HG02763 (cell line): ENCODE data around the gene CPED1.
"Not testable (repeated sequence)": the region's sequence is repeated elsewhere in the genome, so short reads cannot be mapped to it uniquely, and the experiment has no call there.

Experiments used
- ATAC-seq: cut with Tn5 transposase; IDR thresholded peaks from one replicate; pipeline ENCODE4 v1.9.1; 2021; ENCODE audit warnings: mild to moderate bottlenecking, moderate library complexity; ENCODE audit not compliant: unreplicated experiment

CPED1 gene

DNA sequence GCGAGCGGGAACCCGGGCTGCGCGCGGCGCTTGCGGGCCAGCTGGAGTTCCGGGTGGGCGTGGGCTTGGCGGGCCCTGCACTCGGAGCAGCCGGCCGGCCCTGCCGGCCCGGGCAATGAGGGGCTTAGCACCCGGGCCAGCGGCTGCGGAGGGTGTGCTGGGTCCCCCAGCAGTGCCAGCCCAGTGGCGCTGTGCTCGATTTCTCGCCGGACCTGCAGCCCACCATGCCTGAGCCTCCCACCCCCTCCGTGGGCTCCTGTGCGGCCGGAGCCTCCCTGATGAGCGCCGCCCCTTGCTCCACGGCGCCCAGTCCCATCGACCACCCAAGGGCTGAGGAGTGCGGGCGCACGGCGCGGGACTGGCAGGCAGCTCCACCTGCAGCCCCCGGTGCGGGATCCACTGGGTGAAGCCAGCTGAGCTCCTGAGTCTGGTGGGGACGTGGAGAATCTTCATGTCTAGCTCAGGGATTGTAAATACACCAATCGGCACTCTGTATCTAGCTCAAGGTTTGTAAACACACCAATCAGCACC, 71.5 kb downstream of the CPED1 start:
- ATAC-seq = not testable (repeated sequence)

DNA sequence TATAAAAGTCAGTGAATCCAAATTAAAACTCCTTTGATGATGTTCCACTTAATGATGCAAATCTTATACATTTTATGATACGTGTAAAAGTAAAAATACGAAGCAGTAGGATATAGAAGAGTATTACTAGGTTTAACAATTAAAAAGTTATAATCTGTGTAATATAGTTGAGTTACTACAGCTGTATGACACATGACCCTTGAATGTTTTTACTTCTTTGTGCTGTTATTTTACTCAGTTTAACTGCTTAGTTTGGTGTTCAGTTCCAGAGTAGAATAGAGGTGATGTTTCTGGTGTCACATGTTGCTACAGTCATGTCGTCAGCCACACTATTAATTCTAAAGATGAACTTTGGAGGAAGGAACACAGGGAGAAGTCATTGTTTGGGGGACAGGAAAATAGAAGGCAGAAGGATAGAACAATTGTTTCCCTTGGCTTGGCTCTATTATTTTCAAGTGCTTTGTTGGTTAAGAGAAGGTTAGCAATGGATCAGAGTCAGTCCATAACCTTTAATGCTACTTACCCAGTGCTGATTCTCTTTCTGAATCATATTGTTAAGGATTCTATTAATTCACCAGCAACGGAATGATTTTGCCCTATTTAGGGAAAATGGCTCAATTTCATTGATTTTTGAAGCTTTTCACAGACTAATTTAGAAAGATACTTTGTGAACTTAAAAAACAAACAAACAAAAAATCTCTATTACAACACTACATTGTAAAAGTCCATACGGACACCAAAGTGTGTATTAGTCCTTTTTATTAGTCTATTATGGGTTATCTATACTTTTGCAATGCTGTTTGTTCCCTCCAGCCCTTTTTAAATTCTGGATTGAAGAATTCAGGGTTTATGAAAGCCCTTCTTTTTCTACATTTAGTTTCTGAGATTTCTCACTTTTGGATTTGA, 73.4 kb downstream of the CPED1 start:
- ATAC-seq = no peak

DNA sequence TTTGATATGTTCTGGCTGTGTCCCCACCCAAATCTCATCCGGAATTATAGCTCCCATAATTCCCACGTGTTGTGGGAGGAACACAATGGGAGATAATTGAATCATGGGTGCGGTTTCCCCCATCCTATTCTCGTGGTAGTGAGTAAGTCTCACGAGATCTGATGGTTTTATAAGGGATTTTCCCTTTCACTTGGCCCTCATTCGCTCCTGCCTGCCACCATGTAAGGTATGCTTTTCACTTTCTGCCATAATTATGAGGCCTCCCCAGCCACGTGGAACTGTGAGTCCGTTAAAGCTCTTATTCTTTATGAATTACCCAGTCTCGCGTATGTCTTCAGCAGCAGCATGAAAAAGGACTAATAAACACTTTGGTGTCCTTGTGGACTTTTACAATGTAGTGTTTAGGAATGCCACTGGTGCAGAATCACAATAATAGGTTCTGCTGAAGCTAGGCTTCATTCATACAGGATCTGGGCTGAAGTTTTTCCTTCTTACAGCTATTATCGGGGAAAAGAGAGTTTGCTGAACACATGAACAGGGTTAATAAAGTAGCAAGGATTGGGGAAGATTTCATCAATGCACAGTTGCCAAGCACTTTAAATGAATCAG, 74.3 kb downstream of the CPED1 start:
- ATAC-seq = no peak

DNA sequence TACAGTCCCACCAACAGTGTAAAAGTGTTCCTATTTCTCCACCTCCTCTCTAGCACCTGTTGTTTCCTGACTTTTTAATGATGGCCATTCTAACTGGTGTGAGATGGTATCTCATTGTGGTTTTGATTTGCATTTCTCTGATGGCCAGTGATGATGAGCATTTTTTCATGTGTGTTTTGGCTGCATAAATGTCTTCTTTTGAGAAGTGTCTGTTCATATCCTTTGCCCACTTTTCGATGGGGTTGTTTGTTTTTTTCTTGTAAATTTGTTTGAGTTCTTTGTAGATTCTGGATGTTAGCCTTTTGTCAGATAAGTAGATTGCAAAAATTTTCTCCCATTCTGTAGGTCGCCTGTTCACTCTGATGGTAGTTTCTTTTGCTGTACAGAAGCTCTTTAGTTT, 79.2 kb downstream of the CPED1 start:
- not testable (repeated sequence) for ATAC-seq

DNA sequence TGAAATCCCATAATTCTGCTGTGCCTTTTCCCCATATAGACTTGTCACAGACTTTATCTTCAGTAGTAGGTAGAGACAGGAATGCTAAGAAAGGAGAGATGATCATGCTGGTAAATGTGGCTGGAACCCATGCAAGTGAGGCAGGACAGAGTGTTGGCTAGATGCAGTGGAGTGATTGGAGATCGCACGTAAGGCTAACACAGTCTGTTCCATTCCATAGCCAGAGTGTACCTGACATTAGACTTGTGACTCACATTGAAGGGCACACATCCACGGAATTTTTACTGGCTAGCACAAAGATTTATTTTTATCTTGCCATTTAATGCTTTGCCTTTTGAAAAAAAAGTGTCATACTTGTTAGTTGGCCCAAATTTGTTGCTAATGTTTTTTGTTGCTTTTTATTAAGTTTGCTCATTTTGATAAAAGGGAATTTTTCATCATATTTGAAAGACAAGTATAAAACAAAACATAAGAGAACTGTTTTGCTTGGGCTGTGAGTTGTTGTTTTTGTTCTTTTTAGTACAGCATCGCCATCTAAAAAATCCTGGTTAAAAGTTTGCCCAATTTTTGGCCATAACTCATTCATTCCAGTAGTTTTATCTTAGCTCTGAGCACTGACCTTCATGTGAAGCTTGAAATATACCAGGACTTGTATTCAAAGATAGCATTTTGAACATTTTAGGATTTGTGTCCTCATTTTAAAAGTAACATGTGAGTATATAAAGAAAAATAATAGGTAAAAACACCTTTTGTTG, 81.0 kb downstream of the CPED1 start:
- no peak for ATAC-seq

DNA sequence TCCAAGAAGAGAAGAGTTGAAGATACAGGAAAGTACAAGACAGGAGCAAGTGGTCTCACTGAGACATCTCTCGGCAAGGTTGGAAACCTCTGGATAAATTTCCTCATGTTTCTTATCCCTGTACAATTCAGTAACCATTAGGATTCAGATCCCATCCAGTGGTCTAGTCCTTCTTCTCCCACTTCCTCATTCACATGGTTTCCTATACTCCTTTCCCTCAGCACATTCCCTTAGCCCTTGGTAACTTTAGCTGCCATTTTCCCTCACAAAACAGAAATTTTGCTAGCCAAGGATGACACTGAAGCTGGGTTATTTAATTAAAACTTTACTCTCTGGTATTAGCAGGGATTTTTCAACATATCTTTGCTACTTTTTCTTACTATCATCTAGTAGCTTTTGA, 82.6 kb downstream of the CPED1 start:
- no peak for ATAC-seq

DNA sequence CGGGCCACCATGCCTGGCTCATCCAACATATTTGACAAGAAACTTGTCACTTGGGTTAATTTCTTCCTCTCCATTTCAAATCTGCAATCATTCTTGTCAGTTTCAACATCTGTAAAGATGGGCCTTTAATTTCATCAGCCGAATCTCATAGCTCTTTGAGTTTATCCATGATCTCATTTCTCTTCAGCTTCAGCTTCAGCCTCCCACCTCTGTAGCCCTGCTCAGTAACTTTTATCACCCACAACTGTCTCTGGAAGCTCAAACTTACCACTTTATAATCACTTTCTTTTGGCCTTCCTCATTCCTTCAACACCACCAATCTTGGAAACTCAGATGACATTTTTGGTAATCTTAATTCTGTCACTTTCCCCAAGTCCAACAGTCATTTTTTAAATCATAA, 83.2 kb downstream of the CPED1 start:
- ATAC-seq = no peak

DNA sequence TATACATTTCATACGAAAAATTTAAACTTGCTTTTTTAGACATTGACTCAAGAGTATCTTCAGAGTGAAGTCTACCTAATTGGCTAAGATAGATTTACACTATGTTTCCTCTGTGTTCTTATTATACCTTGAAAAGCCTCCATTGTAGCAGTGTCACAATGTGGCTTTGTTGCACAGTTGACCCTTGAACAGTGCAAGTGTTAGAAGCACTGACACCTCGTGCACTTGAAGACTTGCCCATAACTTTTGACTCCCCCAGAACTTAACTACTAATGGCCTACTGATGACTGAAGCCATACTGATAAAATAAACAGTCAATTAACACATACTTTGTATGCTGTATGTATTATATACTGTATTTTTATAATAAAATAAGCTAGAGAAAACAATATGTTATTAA, 84.3 kb downstream of the CPED1 start:
- no peak for ATAC-seq

DNA sequence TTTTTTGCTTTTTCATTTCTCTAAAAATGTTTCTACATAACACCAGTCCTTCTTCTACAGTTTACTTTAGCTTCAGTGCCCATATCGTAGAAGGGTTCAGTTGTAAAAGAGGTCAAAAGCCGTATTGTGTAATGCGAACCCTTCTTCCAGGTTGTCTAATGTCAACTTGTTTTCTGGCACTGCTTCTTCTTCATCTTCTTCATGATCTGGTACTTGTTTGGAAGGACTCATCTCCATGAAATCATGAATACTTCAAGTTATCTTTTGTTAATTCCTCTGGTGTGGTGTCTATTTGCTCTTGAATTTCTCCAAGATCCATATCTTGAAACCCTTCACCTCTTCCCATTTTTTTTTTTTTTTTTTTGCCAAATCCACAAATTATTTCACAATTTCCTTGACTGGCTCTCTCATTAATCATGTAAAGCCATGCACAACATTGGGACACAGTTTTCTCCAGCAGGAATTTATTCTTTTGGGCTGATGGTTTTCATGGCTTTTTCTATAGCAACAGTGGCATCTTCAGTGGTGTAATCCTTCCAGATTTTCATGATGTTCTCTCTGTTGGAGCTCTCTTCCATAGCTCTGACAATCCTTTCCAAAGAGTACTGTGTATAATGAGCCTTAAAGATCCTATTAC, 85.1 kb downstream of the CPED1 start:
- ATAC-seq = no peak

DNA sequence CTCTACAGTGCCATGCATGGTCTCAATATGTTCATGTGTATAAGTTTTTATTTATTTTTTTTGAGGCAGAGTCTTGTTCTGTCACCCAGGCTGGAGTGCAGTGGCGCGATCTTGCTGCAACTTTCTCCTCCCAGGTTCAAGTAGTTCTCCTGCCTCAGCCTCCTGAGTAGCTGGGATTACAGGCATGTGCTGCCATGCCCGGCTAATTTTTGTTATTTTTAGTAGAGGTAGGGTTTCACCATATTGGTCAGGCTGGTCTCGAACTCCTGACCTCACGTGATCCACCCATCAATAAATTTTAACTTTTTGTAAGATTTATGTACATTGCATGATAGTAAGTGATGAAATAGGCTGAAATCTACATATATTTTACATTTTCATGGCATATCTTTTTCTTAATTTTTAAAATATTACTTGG, 86.9 kb downstream of the CPED1 start:
- ATAC-seq = not testable (repeated sequence)

DNA sequence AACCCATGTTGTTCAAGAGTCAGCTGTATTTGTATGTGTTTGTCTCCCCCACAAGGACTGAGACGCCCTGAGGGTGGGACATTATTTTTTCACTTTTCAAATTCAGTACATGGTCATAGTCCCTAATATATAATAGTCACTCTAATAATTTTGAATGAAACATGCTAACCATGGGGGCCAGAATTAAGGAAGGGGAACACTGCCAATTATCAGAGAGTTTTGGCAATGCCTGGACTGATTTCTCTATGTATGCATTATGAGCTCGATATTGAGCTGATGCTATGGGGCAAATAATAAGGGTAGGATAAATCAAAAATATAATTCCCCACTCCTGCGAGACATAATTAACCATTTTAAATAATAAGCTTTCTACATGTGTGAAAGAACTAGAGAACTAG, 87.4 kb downstream of the CPED1 start:
- ATAC-seq = no peak

DNA sequence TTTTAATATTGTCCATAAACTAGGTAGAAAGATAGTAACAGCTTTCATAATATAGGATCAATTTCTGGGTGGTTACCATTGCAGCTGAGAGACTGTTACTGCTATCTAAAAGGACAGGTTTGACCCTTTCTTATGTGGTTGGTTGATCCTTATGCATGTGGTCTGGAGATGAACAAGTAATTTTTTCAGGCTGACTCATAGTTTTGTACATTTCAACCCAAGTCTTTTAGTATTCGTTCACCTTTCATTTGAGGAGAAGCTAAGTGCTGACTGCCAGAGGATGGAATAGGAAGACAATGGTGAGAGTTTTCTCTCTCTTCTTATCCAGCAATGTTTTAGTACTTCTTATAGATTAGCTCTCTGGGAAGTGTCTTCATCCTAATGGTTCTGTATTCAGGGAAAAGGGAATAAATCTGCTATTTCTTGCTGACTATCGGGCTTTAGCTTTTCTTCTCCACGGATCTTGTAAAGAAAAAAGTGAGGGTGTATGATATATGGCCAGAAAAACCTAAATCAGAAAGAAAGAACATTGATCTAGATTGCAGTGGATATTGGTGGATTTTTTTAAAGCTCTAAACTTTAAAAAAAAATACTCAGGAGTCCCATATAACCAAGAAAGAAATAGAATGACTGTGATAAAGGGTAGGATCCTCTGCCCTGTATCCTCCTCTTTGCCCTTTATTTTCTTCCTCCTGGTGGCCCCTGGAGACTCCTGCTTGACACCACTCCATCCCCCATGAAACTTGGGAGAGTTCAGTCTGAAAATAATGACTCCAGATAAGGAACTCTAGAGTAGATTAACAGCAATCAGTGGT, 88.0 kb downstream of the CPED1 start:
- ATAC-seq = no peak

DNA sequence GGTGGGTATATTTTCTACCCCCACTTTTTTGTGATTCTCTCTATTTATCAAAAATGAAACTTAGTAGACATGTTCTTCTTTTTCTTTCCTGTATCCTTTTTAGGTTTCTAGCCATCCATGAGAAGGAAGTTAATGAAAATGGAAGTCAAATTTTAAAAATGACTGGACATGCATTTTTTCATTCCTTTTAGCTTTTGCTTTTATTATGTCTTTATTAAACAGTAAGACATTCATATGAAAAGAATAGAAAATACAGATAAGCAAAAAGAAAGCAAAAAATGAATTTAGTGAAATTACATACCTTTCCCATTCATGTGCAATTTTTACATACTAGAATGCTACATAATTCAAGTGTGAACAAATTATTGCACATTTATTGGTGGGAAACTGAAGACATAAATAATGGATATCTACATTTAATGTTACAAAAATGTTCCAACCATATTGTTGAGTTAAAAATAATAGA, 88.7 kb downstream of the CPED1 start:
- no peak for ATAC-seq

DNA sequence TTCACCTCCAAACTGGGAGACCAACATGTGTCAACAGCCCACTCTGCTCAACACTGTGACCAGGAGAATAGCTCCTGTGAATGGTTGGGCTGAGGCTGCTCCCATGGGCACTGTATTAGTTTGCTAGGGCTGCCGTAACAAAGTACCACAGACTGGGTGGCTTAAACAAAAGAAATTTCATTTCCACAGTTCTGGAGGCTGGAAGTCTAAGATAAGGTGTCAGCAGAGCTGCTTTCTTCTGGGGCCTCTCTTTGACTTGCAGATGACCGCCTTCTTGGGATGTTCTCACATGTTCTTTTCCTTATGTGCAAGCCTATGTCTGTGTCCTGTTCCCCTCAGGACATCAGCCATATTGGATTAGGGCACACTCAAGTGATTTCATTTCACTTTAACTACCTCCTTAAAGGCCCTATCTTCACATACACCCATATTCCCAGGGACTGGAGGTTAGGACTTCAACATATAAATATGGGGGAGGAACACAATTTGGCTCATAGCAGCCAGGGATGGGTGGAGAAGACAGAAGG, 90.3 kb downstream of the CPED1 start:
- no peak for ATAC-seq

DNA sequence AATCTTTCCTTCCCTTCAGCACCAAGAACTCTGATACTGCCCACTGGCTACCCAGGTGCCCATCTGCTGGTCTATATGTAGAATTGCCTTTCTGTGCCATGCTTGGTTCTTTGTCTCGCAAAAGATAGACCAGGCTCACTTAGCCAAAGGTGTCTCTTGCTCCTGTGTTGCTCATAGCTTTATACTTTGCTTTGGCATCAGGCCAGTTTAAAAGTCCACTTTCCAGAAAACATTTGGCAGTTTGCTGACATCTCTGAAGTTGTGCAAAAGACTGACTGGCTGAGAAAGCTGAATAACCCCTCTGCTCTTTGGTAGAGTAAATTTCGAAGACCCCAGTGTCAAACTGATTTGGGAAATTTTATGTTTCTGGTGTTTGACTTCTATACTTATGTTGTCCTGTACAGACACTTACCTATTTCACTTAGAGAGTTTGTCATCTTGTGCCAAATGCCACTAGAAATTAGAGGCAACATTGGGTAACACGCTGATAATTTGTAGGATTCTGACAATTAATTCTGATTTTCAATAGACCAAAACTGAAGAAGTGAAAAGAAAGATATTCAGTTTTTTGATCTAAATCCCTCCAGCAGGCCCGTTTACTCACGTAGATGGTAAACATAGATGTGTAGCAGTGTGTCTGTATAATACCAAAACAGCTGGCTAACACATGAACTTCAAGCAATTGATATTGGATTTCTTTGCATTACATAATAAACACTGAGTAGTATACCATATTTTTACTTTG, 91.1 kb downstream of the CPED1 start:
- no peak for ATAC-seq

DNA sequence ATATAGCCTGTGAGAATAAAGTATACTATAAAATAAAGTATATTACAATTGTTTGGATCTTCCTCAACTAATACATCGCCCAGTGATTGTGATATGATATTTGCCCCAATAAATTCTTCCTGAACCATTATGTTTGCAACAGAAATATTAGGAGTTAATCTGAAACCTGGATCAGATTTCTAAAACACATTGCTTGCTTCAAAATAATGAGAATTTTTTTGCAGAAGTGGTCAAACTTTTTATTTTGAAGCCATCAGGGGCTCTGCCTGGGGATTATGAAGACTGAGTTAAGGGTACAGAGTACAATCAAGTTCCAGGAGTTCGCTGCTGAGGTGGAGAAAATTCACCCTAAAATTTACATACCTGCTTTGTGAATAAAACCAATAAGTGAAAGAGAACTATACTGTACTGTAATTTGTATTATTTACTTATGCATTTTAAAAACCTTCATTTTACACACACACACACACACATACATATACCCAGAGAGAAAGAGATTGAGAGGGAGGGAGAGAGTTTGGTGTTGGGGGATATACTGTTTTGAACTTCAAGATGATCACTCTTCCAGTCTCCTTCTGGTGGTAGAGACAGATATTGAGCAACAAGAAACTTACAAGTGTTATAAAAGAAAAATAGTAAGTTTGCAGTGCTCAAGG, 91.9 kb downstream of the CPED1 start:
- ATAC-seq = no peak

DNA sequence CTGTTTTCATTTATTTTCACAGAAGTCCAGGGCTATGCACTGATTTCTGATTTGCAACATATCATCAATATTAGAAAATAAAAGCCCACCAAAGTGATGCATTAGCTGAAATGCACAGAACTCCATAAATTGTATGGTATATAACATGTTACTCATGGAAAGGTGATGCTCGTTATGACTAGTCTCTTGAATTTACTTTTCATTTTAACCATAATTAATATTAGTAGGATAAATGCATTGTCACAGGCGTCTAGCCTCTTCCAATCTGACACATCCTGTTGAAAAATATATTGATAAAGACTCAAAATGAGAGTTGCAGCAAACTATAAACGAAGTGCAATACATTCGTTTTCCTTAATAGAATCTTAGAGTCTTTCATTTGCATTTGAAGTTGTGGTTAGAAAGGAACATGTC, 92.4 kb downstream of the CPED1 start:
- ATAC-seq = no peak

DNA sequence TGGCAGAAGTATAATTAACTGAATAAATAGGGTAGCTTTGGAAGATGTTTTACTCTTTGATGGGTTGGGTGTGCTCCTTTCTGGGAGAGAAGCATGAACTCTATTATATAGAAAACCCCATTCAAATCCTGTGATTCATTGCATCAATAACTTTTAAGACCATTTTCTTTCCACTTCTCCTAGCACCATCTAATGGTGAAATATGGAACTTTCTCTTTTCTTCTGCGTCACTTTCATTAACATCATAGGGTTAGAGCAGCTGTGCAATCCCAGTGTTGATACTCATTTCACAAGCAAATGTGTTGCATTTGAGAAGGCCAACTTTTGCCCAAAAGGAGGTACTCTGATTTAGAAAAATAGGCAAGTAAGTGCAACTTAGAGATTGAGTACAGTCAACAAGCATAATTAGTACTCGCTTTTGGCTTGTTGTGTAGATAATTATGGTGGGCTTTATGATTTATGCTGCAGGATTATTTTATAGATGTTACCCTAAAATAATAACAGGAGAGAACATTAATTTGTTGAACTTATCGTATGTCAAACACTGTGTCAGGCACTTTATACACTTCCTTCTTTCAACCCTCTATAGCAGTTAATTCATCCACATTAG, 92.9 kb downstream of the CPED1 start:
- peak; percentile 68 for ATAC-seq
